ENCODE measurements around the gene PPM1J.

PPM1J gene

GRCh38 chr1:112687785-112688496 lies 27.2 kb downstream of the PPM1J start:
- no peak for DNase-seq

GRCh38 chr1:112687361-112687760 lies 27.8 kb downstream of the PPM1J start:
- DNase-seq, result no peak

GRCh38 chr1:112686835-112687234 lies 28.3 kb downstream of the PPM1J start:
- no peak for DNase-seq

- no peak for DNase-seq
These were observed 28.7 kb downstream of the PPM1J start for GRCh38 chr1:112686417-112686816.

GRCh38 chr1:112685913-112686312 lies 29.2 kb downstream of the PPM1J start:
- no peak for DNase-seq

- no peak for DNase-seq
These were observed 36.5 kb downstream of the PPM1J start for GRCh38 chr1:112678605-112679004.

GRCh38 chr1:112677501-112677900 lies 37.6 kb downstream of the PPM1J start:
- DNase-seq, result no peak

- DNase-seq, result no peak
These were observed 38.6 kb downstream of the PPM1J start for GRCh38 chr1:112676543-112676942.

- DNase-seq, result no peak
These were observed 39.3 kb downstream of the PPM1J start for GRCh38 chr1:112675728-112676381.

- DNase-seq, result peak in 10 of 14 donors; percentile 17 to 82 (median 71)
These were observed 40.0 kb downstream of the PPM1J start for GRCh38 chr1:112674986-112675727.

GRCh38 chr1:112674440-112674985 lies 40.6 kb downstream of the PPM1J start, which contains the start of gene MOV10:
MOV10 (plus strand) TSS chr1:112674659; CDS start chr1:112674913, 254 bp downstream.
- peak in 10 of 14 donors; percentile 17 to 79 (median 66) for DNase-seq

GRCh38 chr1:112673592-112674439 lies 41.3 kb downstream of the PPM1J start:
- peak in 1 of 14 donors; percentile 28 for DNase-seq

GRCh38 chr1:112672842-112673241 lies 42.3 kb downstream of the PPM1J start:
- DNase-seq, result no peak

GRCh38 chr1:112672009-112672408 lies 43.1 kb downstream of the PPM1J start:
- no peak for DNase-seq

- no peak for DNase-seq
These were observed 48.2 kb downstream of the PPM1J start for GRCh38 chr1:112666946-112667345.

GRCh38 chr1:112665857-112666256 lies 49.3 kb downstream of the PPM1J start:
- DNase-seq, result no peak

Data from C1 segment of cervical spinal cord (tissue), 14 donors.